GM21619 (cell line): ENCODE data around the gene GTPBP1.

ENCODE experiments used
- ATAC-seq: cut with Tn5 transposase; IDR thresholded peaks from one replicate; pipeline ENCODE4 v1.9.1; 2021; ENCODE audit not compliant: unreplicated experiment

Gene GTPBP1

DNA sequence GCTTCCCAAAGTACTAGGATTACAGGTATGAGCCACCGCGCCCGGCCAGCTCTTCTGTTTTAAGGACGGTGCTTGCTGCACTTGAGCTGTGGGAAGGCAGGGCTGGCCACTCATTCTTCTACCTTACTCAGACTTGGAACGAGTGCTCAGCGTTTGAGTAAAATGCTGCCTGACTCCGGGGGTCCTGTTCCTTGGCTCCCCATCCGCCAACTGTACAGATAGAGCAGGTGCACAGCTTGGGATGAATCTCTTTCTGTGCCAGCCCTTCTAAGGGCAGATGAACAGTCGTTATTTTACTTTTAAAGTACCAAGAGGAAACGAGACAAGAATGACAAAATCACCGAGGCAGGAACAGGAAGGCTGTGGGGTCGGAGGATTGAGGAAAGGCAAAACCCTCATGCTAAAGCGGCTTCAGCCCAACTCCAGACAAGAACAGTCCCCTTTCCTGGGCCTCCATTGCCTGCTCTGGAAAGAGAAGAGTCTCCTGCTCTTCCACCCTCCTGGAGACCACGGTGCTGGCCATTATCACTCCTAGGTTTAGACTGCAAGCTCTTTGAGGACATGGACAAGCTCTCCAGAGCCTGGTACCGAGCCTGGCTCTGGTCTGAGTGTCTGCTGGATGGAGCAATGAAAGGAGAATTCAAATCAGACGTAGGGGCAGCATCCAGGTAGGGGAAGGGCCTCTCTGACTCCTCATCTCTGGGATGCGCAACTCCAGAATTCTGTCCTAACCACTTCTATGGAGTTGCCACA lies 51.1 kb downstream of the GTPBP1 start:
- ATAC-seq: no peak

DNA sequence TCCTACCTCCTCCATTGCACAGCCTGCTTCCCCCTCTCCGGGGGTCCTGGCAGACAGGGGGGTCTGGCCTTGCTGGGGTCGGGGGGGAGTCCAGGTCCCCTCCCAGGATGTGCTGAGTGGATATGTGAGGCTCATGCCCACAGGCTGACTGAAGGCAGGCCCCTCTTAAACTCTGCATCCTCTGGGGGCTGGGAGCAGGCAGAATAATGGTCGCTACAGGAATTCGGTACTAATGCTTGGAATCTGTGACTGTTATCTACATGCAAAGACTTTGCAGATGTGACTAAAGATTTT lies 51.7 kb downstream of the GTPBP1 start:
- ATAC-seq: no peak

DNA sequence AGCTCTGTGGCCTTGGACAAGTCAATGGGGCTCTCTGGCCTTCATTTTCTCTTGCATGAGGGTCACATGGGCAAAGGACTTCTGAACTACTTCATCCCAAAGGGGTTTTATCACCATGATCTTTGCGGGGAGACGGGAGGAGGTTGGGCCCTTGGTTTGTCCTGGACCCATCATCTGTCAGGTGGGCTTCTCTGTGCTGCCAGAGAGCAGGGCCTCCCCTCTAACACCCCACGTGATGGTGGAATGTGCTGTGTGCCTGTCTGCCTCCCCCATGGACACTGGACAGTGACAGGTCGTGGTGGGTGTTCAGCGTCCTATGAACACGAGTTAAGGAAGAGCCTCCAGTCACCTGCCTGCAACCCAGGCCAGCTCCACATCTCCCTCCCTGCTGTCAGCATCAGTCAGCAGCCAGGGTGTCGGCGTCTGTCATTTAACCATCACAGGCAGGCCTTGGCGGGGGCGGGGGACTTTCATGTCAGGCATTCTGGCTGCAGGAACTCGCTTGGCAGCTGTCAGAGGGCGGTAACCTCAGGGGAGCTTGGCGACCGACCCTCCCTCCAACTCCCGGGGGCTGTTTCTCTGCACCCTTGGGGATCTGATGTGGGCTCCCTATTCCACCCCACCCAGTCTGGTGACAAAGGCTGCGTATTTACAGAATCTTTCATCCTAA lies 52.7 kb downstream of the GTPBP1 start:
- ATAC-seq: no peak

DNA sequence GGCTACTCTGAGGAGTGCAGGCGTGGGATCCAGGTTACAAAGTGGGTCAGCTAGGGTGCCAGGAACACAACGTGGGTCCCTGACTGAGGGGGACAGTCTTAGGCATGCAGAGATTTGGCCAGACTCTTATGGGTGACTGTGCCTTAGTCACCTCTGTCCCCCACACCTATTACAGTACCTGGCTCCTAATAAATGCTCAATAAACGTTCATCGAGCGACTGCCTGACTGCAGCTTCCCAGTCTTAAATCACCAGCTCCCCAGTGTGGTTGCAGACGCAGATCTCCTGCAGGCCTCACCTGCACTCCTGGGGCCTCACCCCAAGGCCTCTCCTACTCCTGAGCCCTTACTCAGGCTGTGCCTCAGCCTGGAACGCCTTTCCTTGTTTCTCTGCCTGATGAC lies 53.3 kb downstream of the GTPBP1 start:
- no peak for ATAC-seq

GRCh38 chr22:38760477-38761201 lies 54.9 kb downstream of the GTPBP1 start:
- no peak for ATAC-seq

- ATAC-seq: no peak
Measured at GRCh38 chr22:38761202-38762162, 55.7 kb downstream of the GTPBP1 start.

DNA sequence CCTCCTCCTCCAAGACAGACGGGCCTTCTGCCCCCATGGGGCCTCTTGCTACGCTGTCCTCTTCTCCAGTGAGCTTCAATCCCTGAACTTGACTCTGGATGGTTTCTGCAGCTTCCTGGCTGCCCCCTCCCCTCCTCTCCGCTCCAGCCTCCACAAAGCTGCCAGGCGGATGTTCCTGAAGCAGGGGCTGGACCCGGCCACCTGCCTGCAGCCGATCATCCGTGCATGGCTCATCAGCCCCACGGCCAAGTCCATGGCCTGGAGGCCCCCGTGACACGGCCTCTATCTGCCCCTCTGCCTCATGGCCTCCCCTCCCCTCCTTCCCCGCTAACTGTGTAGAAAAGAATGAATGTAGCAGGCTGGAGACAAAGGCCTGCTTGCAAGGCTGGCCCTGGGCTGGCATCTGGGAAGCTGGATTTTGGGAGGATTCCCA lies 56.8 kb downstream of the GTPBP1 start:
- no peak for ATAC-seq

DNA sequence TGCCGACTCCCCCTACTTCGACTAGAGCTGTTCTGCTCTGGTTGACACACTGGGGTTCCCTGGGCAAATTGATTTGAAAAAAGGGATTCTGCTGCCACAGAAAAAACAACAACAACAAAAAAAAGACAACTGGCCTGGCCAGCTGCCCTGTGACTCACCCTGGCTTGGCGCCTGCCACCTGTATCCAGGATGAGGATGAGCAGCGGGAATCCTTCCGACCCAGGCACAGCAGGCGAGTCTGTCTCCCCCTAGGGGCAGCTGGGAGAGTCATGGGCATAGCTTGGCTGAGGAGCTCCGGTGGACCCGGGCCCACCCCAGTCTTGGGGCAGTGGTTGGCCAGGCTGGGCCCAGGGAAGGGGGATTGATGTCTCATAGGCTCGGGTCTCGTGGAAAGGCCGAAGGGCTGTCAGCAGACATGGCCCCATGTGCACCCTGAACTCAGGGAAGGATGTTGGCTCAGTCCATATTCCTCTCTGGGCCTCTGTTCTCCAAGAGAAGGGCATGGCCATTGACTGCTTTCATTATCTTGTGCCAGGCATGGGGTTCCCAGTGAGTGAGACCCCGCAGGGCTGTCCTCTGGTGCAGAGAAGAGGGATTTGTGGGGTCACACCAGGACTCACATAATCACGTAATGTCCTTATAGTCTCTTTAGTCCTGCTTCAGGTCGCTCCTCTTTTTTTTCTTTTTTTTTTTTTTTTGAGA lies 60.5 kb downstream of the GTPBP1 start:
- no peak for ATAC-seq

DNA sequence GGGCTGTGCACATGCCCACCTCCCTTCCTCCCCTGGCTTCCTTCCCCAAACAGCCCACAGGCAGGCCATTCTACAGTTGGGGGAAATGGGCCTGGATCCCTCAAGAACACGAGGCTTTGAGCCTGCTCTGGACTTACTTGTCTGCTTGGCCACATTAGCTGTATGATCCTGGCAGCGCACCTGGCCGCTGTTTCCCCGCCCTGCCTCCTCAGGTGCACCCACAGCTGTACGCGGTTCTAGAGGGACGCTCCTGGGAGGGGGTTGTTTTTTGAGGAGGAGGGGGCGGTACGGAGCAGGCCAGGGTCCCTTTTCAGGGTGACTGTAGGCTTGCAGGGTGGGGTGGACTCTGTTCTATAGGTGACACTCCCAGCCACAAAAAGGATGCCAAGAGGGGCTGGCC lies 61.6 kb downstream of the GTPBP1 start:
- no peak for ATAC-seq

DNA sequence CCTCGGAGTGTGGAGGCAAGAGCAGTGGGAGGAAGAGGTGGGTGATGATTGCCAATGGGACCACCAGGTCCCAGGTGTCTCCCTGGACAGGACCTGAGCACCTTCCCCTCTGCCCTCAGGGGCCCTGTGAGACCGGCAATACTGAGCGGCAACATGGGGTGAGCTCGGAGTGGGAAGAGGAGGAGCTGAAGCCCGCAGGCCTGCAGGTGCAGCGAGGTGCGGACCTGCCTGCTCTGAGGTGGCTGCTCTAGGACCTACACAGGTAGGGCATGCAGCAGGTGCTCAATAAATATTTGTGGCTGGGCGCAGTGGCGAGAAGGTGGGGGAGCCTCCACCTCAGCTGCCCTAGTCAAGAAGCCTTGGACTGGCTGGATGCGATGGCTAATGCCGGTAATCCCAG lies 62.3 kb downstream of the GTPBP1 start:
- no peak for ATAC-seq

DNA sequence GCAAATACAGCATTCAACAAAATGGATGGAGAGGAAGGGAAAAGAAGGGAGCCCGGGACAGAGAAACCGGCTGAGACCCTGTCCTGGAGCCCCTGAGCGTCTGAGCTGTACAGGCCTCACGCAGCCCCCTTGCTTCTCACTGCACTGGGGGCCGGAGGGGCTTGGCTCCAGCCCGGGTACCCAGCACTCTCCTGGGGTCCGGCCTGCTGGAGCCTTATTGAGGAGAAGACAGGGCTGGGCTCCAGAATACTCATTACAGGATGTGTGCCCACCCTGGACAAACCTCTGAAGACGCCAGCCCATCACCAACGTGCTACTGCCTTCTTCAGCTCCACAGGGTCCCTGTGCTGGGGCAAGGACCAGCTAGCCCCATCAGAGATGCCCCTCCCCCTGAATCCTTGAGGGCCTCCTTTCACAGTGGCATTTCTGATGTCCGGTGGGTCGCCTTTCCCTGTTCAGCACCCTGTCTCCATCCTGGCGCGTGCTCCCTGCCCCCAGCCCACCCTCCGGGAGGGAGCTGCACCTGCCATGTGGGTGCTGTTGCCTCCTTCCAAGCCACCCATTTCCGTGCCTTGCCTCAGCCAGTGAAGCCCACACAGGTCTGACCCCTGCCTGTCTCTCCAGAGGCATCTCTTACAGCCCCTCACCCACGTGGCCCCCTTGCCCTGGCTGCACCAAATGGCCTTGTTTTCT lies 64.7 kb downstream of the GTPBP1 start:
- no peak for ATAC-seq

DNA sequence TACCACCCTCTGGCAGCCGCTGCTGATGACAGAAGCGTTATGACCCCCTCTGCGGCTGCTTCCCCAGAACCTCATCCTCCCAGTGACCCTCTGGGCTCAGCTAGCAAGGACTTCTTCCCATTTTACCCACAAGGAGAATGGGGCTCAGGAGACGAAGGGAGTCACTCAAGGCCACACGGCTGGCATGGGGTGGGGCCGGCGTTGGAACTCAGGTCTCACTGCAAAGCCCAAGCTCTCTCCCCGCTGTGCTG lies 66.8 kb downstream of the GTPBP1 start:
- ATAC-seq: no peak

DNA sequence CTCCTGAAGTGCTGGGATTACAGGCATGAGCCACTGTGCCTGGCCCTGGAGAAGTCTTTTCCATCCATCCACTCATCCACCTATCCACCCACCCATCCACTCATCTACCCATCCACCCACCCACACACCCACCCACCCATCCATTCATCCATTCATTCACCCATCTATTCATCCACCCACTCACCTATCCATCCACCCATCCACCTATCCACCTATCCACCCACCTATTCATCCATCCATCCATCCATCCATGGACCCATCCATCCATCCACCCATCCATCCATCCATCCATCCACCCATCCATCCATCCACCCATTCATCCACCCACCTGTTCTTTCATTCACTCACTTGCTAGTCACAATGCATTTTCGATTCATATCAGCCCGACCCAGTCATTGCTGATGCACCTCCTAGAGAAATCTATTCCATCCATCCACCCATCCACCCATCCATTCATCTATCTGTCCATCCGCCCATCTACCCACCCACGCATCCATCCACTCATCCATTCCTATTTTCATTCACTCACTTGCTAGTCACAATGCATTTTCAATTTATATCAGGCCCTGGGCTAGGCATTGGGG lies 67.7 kb downstream of the GTPBP1 start:
- ATAC-seq: no peak

DNA sequence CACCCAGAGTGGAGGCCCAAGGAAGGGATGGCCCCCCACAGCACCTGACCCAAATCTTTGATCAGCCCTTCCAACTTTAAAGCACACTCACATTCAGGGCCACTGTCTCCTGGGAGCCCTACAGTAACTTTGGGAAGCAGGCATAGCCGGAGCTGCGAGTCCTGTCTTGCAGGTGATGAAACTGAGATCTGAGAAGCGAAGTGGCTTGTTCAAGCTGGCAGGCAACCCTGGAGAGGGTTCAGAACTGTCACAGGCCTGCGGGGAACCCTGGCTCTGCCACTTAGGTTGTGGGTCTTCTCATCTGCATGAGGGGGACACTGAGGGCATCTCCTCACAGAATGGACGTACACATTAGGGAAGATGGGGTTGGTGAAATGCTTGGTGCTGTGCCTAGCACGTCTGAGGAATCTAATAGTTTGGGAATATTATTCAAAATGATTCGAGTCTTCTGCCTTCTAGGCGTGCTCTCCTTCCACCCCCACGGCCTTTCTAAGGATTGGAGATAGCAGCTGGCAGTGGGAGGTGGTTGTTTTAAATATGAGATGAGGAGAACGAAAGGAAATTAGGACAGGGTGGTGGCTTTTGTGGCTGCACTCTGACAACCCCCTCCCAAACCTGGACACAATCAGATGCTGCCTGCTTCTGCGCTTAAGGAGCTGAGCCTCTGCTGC lies 68.9 kb downstream of the GTPBP1 start:
- no peak for ATAC-seq

GRCh38 chr22:38775656-38776055 lies 69.9 kb downstream of the GTPBP1 start:
- ATAC-seq: no peak

GRCh38 chr22:38776086-38776485 lies 70.3 kb downstream of the GTPBP1 start:
- ATAC-seq: no peak

GRCh38 chr22:38777087-38777671 lies 71.4 kb downstream of the GTPBP1 start:
- no peak for ATAC-seq

DNA sequence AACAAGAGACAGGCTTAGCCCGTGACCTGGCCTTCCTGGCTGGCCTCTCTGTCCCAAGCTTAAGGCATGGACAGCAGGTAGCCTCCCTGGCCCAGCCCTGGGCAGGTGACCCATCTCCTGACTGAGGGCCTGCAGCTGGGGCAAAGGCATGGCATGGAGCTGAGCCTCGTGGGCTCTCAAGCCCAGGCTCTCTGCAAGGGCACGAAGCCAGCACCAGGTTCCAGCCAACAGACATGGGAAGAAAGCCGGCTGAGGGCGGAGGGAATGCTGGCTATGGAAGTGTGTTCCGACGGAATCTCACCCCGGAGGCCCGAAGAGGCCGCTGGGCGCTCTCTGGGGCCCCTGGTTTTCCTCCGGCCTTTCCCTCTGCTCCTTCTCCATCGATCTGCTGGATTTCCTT lies 75.3 kb downstream of the GTPBP1 start:
- ATAC-seq: no peak
